Karpas-422 (cell line): ENCODE results near the gene AK5. TPM values are rescaled to one million over a fixed set of nuclear protein-coding genes. Genes with fewer than 3 reads are reported as not detected.

Experiments
- DNase-seq: peaks from one replicate; pipeline ENCODE4 v3.0.0-alpha.2; 2015
- H2AFZ ChIP-seq: fragments of 200-600 bp; sonication (generic); 2 replicates; pipeline ENCODE4 v1.6.1; 2014; ENCODE audit warnings: antibody characterized with exemption, low read length, mixed read lengths
- H3K27ac ChIP-seq: fragments of 200-600 bp; sonication (generic); 2 replicates; pipeline ENCODE4 v1.5.1; 2014; ENCODE audit warnings: mild to moderate bottlenecking, low read length, moderate library complexity
- H3K27me3 ChIP-seq: fragments of 200-600 bp; sonication (generic); 2 replicates; pipeline ENCODE4 v1.6.1; 2014; ENCODE audit warnings: low read length, mixed read lengths
- H3K36me3 ChIP-seq: fragments of 200-600 bp; sonication (generic); 2 replicates; pipeline ENCODE4 v1.6.1; 2014; ENCODE audit warnings: low read length, mixed read lengths; ENCODE audit not compliant: insufficient read depth
- H3K4me1 ChIP-seq: fragments of 200-600 bp; sonication (generic); 2 replicates; pipeline ENCODE4 v1.6.1; 2014; ENCODE audit warnings: mild to moderate bottlenecking, low read length, mixed read lengths
- H3K4me2 ChIP-seq: fragments of 200-600 bp; sonication (generic); 2 replicates; pipeline ENCODE4 v1.6.1; 2014; ENCODE audit warnings: low read length, low read depth, mild to moderate bottlenecking; ENCODE audit not compliant: poor library complexity, severe bottlenecking
- H3K4me3 ChIP-seq: fragments of 200-600 bp; sonication (generic); 2 replicates; pipeline ENCODE4 v1.5.1; 2014; ENCODE audit warnings: mild to moderate bottlenecking, antibody characterized with exemption, low read length, mixed read lengths
- H3K79me2 ChIP-seq: fragments of 200-600 bp; sonication (generic); 2 replicates; pipeline ENCODE4 v1.6.1; 2014; ENCODE audit warnings: mild to moderate bottlenecking, low read length, mixed read lengths
- H3K9ac ChIP-seq: fragments of 200-600 bp; sonication (generic); 2 replicates; pipeline ENCODE4 v1.6.0; 2014; ENCODE audit warnings: low read length
- H3K9me2 ChIP-seq: fragments of 200-600 bp; sonication (generic), shearing (Covaris generic); replicated peaks from 2 replicates; pipeline ENCODE4 v1.6.0; 2014; ENCODE audit warnings: mild to moderate bottlenecking, low read length, moderate library complexity; ENCODE audit not compliant: insufficient read depth
- H3K9me3 ChIP-seq: fragments of 300-700, 200-600 bp; sonication (generic); 2 replicates; pipeline ENCODE4 v1.6.1; 2014; ENCODE audit warnings: low read length, mixed read lengths
- H4K20me1 ChIP-seq: fragments of 200-600 bp; sonication (generic); 2 replicates; pipeline ENCODE4 v1.6.1; 2014; ENCODE audit warnings: mild to moderate bottlenecking, antibody characterized with exemption, low read length, low read depth; ENCODE audit not compliant: insufficient read depth
- total RNA-seq: library from RNA; depleted of rRNA; stranded (reverse); fragments of >200 nt; shearing (Covaris generic); gene quantifications from 2 replicates; pipeline ENCODE4 v1.2.3, GENCODE V29; 2014; ENCODE audit warnings: low replicate concordance; rRNA removed

The AK5 gene
- not detected in 2 replicates for total RNA-seq

- Histone ChIP-seq H3K4me3 (no peak within 1 kb of the TSS), H3K79me2 (no peaks in the 10 kb centered on the region), H2AFZ (no peak within 1 kb of the TSS), H3K36me3 (no peaks in the 10 kb centered on the region), H3K9ac (no peak within 1 kb of the TSS), H3K4me1 (peaks cover 3% of the 10 kb centered on the region; the same call in 1 of the 2 replicates), H3K4me2 (no peak within 1 kb of the TSS), H3K9me3 (no peaks in the 10 kb centered on the region), H3K27me3 (no peaks in the 10 kb centered on the region), H3K9me2 (no peaks in the 10 kb centered on the region), H4K20me1 (no peaks in the 10 kb centered on the region), H3K27ac (no peak within 1 kb of the TSS)
- no peak for DNase-seq
Measured at GRCh38 chr1:77281491-77282186, at the start of gene AK5. Gene AK5, plus strand, starts transcription at chr1:77282019. Its CDS starts 295 bp downstream, at chr1:77282314.

GRCh38 chr1:77232829-77233228 lies 49.0 kb upstream of the AK5 start:
- H3K27ac ChIP-seq, result no peak overlapping the region
- no peak overlapping the region for H2AFZ ChIP-seq
- no peaks in the 10 kb centered on the region for H4K20me1 ChIP-seq
- no peaks in the 10 kb centered on the region for H3K4me1 ChIP-seq
- H3K4me3 ChIP-seq, result no peak overlapping the region
- no peak overlapping the region for H3K4me2 ChIP-seq
- DNase-seq, result no peak
- no peaks in the 10 kb centered on the region for H3K79me2 ChIP-seq
- no peaks in the 10 kb centered on the region for H3K27me3 ChIP-seq
- H3K36me3 ChIP-seq, result no peaks in the 10 kb centered on the region
- H3K9me2 ChIP-seq, result no peaks in the 10 kb centered on the region
- no peaks in the 10 kb centered on the region for H3K9me3 ChIP-seq
- H3K9ac ChIP-seq, result no peak overlapping the region

GRCh38 chr1:77234096-77234495 lies 47.7 kb upstream of the AK5 start:
- no peak for DNase-seq
- H3K9me3 ChIP-seq, result no peaks in the 10 kb centered on the region
- no peak overlapping the region for H3K4me2 ChIP-seq
- no peak overlapping the region for H3K27ac ChIP-seq
- no peaks in the 10 kb centered on the region for H4K20me1 ChIP-seq
- no peaks in the 10 kb centered on the region for H3K79me2 ChIP-seq
- H3K4me1 ChIP-seq, result no peaks in the 10 kb centered on the region
- H3K9ac ChIP-seq, result no peak overlapping the region
- H3K4me3 ChIP-seq, result no peak overlapping the region
- no peaks in the 10 kb centered on the region for H3K27me3 ChIP-seq
- H3K9me2 ChIP-seq, result no peaks in the 10 kb centered on the region
- H3K36me3 ChIP-seq, result no peaks in the 10 kb centered on the region
- no peak overlapping the region for H2AFZ ChIP-seq

GRCh38 chr1:77234943-77235342 lies 46.9 kb upstream of the AK5 start:
- no peaks in the 10 kb centered on the region for H3K4me1 ChIP-seq
- H3K4me3 ChIP-seq, result no peak overlapping the region
- H3K27me3 ChIP-seq, result no peaks in the 10 kb centered on the region
- H2AFZ ChIP-seq, result no peak overlapping the region
- H3K36me3 ChIP-seq, result no peaks in the 10 kb centered on the region
- no peak overlapping the region for H3K27ac ChIP-seq
- DNase-seq, result no peak
- no peaks in the 10 kb centered on the region for H4K20me1 ChIP-seq
- no peak overlapping the region for H3K4me2 ChIP-seq
- no peaks in the 10 kb centered on the region for H3K9me3 ChIP-seq
- H3K79me2 ChIP-seq, result no peaks in the 10 kb centered on the region
- H3K9ac ChIP-seq, result no peak overlapping the region
- no peaks in the 10 kb centered on the region for H3K9me2 ChIP-seq

- Histone ChIP-seq H3K27ac (no peak overlapping the region), H3K4me3 (no peak overlapping the region), H3K4me1 (no peaks in the 10 kb centered on the region), H3K4me2 (no peak overlapping the region), H3K9me2 (no peaks in the 10 kb centered on the region), H3K9me3 (no peaks in the 10 kb centered on the region), H3K27me3 (no peaks in the 10 kb centered on the region), H4K20me1 (no peaks in the 10 kb centered on the region), H2AFZ (no peak overlapping the region), H3K36me3 (no peaks in the 10 kb centered on the region), H3K9ac (no peak overlapping the region), H3K79me2 (no peaks in the 10 kb centered on the region)
- DNase-seq, result no peak
Measured at GRCh38 chr1:77238462-77238861, 43.4 kb upstream of the AK5 start.

GRCh38 chr1:77239311-77239710 lies 42.5 kb upstream of the AK5 start:
- no peak overlapping the region for H3K27ac ChIP-seq
- H3K36me3 ChIP-seq, result no peaks in the 10 kb centered on the region
- H3K9me2 ChIP-seq, result no peaks in the 10 kb centered on the region
- H3K9ac ChIP-seq, result no peak overlapping the region
- H3K4me1 ChIP-seq, result no peaks in the 10 kb centered on the region
- H2AFZ ChIP-seq, result no peak overlapping the region
- H3K9me3 ChIP-seq, result no peaks in the 10 kb centered on the region
- H3K4me3 ChIP-seq, result no peak overlapping the region
- no peak for DNase-seq
- H3K27me3 ChIP-seq, result no peaks in the 10 kb centered on the region
- no peak overlapping the region for H3K4me2 ChIP-seq
- no peaks in the 10 kb centered on the region for H3K79me2 ChIP-seq
- H4K20me1 ChIP-seq, result no peaks in the 10 kb centered on the region

GRCh38 chr1:77245830-77246229 lies 36.0 kb upstream of the AK5 start:
- no peaks in the 10 kb centered on the region for H3K9me2 ChIP-seq
- no peaks in the 10 kb centered on the region for H3K27me3 ChIP-seq
- no peaks in the 10 kb centered on the region for H4K20me1 ChIP-seq
- no peak overlapping the region for H3K27ac ChIP-seq
- H2AFZ ChIP-seq, result no peak overlapping the region
- H3K9me3 ChIP-seq, result no peaks in the 10 kb centered on the region
- H3K4me2 ChIP-seq, result no peak overlapping the region
- DNase-seq, result no peak
- H3K4me3 ChIP-seq, result no peak overlapping the region
- no peaks in the 10 kb centered on the region for H3K36me3 ChIP-seq
- no peak overlapping the region for H3K9ac ChIP-seq
- H3K79me2 ChIP-seq, result no peaks in the 10 kb centered on the region
- H3K4me1 ChIP-seq, result no peaks in the 10 kb centered on the region

- H3K27me3 ChIP-seq, result no peaks in the 10 kb centered on the region
- peaks cover 4% of the 10 kb centered on the region; the same call in 1 of the 2 replicates for H3K9me3 ChIP-seq
- no peak overlapping the region for H2AFZ ChIP-seq
- H3K4me1 ChIP-seq, result no peaks in the 10 kb centered on the region
- no peaks in the 10 kb centered on the region for H3K36me3 ChIP-seq
- no peaks in the 10 kb centered on the region for H3K9me2 ChIP-seq
- H3K4me2 ChIP-seq, result no peak overlapping the region
- no peak overlapping the region for H3K9ac ChIP-seq
- no peaks in the 10 kb centered on the region for H4K20me1 ChIP-seq
- DNase-seq, result no peak
- H3K27ac ChIP-seq, result no peak overlapping the region
- H3K4me3 ChIP-seq, result no peak overlapping the region
- H3K79me2 ChIP-seq, result no peaks in the 10 kb centered on the region
Measured at GRCh38 chr1:77250126-77250525, 31.7 kb upstream of the AK5 start.
